NCI-H510A (cell line): ENCODE results near the gene SLC6A1.

ENCODE experiments used
- DNase-seq: peaks from one replicate; lab custom pipeline; 2025; lab: John Stamatoyannopoulos, UW

Gene SLC6A1

DNA sequence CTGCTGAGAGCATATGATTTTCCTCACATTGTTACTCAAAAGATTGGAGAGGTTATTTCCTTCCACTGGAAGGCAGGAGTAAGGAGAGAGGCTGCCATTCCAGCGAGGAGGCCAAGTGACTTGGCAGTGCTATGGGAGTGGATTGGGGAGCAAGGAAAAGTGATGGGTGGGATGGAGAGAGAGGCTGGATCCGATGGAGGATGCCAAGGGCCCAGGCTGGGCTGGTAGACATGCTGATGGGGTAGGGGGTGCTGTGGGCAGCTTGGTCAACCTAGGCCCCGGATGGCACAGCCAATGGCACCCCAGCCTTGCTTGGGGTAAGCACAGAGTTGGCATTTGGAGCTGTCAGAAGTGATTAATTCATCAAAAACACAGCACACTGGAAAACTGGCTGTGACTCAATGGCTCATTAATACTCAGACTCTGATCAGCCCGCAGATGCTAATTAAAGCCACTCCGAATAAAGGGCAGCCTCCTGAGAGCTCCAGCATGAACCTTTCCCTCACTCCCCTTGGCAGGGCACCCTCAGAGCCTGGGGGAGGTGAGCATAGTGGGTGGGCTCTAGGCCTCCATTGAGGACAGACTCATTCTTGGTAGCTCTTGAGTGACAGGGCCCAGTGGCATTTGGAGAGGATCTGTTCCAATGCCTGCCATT lies 22.1 kb upstream of the SLC6A1 start:
- DNase-seq, result no peak

DNA sequence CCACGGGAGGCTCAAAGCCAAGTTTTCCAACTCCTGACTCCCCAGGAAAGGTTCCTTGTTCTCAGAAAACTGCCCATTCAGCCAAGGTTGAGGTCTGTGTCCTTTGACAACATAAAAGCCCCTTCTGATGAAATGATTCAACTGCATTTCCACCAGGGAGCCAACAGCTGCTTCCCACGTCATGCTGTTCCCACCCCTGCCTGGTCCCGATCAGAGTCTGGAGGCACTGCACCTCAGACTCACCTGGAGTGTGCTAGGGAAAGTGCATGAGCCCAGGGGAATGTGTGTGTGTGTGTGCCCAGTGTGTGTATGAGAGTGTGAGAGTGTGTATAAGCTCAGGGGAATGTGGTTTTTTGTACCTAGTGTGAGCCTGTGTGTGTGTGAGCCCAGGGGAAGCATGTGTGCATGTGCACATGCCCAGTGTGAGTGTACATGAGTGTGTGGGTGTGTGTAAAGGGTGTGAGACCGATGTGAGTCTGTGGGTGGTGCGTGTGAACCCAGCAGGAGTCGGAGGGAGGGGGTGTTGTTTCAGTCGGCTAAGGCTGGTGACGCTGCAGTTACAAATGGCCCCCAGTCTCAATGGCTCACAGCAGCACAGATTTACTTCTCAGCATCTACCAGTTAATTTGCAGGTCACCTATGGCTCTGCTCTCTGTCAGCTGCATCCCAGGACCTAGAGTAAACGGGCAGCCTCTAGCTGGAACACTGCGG lies 20.3 kb upstream of the SLC6A1 start:
- no peak for DNase-seq

DNA sequence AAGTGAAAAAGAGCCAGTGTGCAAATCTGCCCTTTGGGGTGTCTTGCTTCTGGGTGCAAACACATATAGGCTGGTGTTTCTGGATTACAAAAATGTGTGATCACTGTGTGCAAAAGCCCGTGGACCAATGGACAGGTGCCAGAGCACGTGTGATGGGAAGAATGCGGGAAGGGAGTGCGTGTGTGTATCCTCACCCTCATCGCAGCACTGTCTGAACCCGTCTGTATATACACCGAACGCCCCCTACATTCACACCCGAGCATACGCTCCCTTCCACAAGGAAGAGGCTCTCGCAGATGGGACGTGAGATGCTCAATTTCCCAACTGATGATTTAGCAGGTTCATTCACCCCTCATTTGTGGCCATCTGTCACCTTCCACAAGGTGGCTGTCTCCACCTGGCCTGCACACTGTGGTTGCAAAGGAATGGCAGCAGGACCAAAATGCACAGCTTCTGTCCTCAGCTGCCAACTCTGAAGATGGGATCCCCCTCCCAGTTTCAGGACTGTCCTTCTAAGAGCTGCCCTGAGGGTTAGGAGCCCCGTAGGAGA lies 19.4 kb upstream of the SLC6A1 start:
- DNase-seq, result no peak

DNA sequence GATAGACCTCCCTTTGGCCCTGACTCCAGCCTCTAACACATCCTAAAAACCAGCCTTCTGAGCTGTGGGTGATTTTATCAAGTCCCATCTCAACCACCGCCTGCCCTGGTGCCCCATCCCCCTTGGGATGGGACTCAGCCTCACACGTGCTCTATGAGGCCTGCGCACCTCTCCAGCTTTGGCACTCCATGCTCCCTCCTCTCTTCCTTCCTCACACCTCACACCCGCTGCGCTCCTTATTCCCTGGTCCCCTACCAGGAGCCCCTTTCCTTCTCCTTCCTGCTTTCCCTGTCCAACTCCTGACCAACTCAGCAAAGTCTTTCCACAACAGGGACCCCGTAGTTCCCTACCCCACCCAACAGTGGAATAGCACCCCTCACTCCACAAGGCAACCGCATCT lies 18.4 kb upstream of the SLC6A1 start:
- no peak for DNase-seq

DNA sequence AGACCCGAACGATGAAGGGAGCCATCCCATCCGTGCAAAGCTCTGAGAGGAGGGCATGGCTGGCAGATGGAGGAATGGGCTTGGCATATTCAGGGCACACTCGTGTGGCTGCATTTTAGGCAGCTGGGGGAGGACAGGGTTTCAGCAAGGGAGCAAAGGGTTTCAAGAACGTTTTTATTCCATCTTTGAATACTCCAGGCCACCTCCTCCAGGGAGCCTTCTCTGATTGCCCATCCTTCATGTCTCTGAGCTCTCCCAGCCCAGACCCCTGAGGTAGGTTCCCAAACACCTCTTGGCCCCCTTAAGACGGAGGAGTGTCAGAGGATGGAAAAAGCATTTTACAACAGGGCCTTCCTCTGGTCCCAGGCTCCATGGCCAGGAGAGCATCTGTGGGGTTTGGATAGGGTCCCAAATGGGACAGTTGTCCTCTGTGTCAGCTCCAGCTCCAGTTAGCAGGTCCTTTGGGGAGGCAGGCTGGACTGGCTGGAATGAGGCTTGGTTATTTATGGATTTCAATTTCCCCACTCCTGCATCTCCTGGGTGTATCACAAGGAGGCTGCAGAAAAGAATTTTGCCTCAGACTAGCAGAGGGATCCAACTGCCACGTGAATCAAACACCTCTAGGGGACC lies 17.7 kb upstream of the SLC6A1 start:
- DNase-seq, result no peak

DNA sequence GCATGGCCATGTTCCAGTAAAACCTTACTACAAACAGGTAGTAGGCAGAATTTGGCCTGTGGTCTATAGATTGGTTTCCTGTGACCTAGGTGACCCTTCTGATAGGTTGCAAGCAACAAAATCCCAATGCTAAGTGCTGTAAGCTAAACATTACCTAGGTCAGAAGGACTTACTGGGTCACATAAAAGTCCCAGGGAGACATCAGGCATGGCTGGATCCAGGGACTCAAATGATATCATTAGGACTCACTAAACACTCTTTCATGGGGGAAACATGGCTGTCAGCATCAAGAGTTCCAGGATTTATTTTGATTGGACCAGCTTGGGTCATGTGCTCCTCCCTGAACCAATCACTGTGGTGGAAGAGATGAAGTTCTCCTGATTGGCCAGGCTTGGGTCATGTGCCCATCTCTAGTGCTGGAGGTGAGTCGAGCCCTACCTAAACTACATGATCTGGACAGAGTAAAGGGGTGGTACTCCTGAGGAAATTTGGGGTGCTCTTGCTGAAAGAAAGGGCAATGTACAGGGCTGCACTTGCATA lies 16.8 kb upstream of the SLC6A1 start:
- DNase-seq, result no peak

DNA sequence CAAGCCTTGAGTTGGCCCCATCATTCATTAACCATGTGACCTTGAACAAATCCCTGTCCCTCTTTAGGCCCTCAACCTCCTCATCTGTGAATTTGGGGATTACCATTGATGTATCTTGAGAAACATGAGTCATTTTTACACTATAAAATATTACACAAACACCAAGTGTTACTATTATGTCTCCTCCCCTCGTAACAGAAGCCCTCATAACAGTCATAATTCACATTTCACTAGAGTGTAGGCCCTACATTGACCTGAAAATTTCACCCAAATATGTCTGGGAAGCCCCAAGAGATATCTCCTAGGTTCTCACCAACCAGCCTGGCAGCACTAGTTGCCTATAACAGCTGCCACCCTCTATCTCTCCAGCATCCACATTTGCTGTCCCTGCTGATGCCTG lies 15.8 kb upstream of the SLC6A1 start:
- DNase-seq, result no peak

DNA sequence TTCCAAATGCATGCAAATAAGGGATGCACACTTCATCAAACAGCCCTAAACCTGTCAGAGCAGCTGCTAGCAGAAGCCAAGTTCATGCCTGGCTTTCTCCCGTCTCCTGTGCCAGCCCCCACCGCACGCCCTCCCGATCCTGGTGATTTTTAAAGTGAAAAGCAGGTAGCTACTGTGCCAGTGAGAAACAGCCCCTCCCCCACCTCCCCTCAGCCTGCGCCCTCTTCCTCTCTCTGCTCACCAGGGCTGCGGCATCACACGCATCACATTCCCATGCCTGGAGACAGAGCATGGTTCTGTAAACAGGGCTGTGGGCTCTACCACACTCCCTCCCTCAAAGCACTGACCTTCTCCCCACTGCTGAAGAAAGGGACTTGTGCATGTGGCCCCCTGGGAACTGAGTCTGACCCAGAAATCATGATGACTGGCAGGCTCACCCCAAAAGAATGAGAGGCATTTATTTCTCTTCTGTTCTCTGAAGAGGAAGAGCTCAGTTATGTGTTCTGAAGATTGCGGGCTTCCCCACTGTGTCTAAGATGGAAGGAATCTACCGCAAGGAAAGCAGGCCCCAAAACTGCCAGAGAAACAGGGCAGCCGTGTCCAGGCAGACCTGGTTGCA lies 14.5 kb upstream of the SLC6A1 start:
- DNase-seq, result no peak

DNA sequence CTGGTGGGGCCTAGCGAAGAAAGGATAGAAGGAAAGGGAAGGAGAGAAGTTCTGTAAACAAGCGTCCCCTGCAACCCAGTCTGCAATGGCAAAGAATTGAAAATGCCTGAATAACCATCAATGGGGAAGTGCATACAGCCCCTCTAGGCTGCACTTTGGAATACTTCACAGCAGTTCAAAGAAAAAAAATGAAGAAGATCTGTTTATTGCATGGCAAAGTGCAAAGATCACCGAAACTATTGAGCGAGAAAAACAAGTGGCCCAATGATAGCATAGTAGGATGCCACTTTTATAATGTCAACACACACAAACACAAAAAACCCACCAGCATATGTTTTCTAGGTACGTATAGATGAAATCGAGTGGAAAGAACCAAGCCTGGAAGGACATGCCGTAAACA lies 13.6 kb upstream of the SLC6A1 start:
- DNase-seq, result no peak

DNA sequence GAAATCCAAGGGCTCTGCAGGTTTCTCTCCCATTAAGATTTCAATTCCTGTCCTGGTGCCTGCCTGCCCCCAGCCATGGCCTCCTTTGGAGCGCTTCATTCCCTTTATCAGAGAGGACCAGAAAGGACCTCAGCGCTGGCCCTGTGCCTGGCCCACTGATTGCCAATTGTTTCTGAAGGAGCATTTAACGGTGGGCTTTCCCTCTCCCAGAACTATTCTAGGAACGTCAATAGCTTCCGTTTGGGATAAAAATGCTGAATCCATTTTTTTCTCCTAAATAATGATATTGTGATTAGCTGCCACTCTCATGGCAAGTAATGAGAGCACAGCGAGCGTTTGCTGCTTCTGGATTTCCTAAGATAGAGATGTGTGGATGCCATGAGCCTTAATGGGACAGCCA lies 12.2 kb upstream of the SLC6A1 start:
- DNase-seq, result no peak

DNA sequence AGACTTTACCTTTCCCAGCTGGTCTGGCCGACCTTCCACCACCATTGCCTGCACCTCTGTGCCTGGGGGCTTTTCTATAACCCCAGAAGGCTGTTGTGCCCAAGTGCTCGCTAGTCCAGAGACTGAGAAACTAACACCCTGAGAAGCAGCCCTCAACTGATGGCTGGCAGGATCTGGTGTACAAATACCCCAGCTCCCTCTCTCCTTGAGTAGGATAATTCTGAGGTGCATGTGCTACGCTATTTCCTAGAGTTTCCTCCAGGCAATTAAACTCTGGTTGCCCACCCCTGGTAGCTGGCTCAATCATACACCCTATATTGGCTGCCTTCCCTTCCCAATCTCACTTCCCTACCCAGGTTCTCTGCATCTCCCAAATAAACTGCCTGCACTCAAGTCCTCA lies 11.5 kb upstream of the SLC6A1 start:
- DNase-seq, result no peak

DNA sequence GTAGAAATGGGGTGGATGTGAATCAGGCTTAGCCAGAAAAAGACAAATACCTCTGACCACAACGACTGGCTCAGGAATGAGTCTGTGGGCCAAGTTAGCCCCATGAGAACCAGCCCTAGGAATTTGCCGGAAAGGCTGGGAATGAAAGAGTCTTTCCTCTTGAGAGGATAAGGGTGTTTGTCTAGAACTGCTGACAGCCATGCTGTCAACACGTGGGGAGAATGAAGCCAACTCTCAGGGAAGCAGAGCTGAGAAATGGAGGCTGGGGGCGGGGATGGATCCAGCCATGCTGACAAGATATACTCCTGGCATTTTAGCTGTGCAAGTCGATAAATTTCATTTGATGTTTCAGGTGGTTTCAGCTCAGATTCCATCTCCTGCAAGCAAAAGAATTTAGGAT lies 10.6 kb upstream of the SLC6A1 start:
- DNase-seq, result no peak

DNA sequence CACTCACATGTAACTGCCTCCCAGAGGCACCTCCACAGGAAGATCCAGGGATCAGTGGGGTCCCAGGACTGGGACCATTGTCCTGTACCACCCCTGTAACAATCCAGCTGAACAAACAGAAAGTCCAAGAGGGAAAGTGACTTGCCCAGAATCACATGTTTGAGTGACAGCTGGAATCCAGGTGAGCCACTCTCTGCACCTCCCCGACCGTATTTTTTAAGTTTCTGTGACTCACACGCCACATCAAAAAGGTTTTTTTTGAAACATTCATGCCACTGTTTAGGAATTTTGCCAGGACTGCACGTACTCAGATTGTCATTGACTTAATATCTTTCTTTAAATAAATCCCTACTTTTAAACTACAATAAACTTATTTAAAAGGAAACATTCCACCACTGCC lies 9.8 kb upstream of the SLC6A1 start:
- no peak for DNase-seq

DNA sequence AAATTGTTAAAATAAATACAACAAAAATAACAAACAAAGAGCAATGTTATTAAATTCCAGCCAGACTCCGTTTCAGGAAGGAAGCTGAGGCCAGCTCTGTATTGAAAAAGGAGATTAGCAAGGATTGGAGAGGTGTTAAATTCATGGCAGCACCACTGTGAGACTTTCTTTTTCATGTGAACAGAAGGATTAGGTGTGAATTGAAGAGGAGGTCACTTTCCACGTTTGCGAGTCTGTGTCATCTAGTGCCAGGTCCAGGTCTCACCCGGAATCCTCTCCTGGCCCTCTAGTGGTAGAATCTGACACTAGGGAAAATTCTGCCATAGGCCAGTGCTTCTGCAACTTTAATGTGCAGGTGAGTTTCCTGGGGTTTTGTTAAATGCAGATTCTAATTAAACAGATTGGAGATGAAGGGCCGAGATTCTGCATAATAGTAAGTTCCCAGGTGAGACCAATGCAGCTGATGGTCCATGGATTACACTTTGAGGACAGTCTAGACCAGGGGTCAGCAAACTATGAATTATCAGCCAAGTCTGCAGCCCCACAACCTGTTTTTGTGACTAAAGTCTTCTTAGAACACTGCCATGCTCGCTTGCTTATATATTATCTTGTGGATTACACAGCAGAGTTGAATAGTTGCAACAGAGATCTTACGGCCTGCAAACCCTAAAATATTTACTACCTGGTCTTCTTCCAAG lies 9.2 kb upstream of the SLC6A1 start:
- DNase-seq, result no peak

DNA sequence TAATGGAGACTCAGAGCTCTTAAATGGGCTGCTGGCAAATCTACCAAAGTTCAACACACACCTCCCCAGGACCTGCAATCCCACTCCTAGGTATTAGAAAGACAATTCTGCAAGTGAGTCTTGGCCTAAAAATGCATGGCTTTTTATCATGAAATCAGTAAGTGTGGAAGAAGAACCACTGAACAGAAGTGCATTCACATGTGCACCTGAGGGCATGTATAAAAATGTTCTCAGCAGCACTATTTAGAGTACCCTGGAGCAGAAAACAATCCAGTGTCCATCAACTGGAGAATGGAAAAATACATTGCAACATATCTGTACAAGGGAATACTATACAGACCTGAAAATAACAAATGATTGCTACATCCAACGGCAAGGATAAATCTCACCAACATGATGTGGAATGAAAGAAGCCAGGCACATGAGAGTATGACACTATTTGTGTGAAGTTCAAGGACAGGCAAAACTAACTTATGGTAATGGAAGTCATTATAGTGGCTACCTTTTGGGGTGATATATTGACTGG lies 8.1 kb upstream of the SLC6A1 start:
- no peak for DNase-seq

DNA sequence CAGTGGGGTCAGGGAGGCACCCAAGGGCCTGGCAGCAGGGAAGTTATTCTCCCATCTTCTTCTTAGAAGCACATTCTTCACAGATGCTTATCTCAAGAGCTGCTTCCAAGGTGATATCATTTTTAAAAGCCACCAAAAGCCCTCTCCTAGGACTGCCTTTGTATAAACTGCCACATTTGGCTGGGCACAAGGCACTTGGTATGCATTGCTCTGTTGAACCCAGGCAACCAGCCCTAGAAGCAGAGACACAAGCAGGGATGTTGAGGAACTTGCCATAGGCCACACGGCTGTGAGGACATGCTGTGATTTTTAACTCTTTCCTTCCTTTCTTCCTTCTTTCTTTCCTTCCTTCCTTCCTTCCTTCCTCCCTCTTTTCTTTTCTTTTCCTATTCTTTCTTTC lies 7.4 kb upstream of the SLC6A1 start:
- DNase-seq, result no peak

DNA sequence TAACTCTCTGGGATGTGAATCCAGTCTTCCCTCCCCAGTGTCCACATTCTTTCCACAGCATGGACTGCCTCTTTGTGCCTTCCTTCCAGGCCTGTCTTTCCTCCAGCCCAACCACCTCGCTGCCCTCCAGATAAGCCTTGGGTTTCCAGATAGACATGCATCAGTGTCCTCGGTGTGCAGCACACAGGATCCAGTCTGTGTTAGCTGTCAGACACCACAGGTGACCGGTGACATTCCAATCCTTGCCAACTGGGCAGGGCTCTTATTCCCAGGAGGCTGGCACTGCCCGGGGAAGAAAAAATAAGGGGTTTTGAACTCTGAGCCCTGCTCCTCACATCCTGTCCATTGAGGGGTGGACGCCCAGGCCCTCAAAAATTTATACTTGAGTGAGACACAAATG lies 6.0 kb upstream of the SLC6A1 start:
- DNase-seq, result no peak

DNA sequence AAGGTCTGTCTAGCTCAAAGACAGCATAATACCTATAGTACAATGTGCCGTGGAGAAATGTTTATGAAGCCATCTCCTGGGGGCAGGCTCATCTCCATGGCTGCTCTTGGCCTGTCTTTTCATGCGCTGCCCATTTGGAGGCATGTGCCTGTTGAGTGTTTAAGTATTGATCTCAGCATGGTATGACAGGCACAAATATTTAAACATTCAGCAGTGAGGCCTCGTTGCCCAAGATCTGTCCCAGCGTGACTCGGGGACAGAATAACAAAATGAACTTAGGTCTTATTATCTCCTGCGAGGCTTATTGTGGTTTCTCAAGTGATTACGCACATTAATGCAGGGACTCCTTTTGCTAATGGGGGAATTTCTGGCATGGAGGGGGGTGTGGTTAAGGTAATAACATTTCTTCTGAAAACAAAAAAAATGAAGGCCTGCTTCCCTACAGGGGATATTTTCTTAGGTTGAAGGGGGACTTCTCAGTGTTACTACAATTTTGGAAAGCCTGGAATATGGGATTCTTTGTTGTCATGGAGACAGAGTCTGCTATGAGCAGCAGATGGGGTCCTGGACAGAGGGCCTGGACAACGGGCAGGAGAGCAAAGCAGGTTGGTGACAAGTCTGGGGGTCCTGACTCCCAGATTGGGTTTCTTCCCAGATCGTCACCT lies 4.4 kb upstream of the SLC6A1 start:
- DNase-seq, result no peak

DNA sequence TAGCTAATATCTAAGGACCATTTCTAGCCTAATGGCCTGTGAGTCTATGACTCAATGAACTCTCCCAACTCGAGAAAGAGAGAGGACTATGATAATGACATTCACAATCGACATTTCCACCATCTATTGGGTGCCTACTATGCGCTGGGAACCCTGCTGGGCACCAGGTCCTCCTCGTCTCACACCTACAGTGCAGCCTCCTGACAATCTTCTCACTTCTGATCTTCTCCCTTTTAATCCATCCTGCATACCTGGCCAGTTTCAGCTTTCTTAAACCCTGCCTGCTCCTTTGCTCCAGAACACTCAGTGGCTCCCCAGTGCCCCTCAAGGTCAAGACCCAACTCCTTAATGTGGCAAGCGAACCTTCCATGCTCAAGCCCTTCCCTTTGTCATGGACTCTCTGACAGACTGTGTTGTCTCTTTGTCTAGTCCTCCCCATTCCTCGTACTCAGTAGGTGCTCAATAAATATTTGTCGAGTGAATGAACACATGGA lies 3.5 kb upstream of the SLC6A1 start:
- no peak for DNase-seq

DNA sequence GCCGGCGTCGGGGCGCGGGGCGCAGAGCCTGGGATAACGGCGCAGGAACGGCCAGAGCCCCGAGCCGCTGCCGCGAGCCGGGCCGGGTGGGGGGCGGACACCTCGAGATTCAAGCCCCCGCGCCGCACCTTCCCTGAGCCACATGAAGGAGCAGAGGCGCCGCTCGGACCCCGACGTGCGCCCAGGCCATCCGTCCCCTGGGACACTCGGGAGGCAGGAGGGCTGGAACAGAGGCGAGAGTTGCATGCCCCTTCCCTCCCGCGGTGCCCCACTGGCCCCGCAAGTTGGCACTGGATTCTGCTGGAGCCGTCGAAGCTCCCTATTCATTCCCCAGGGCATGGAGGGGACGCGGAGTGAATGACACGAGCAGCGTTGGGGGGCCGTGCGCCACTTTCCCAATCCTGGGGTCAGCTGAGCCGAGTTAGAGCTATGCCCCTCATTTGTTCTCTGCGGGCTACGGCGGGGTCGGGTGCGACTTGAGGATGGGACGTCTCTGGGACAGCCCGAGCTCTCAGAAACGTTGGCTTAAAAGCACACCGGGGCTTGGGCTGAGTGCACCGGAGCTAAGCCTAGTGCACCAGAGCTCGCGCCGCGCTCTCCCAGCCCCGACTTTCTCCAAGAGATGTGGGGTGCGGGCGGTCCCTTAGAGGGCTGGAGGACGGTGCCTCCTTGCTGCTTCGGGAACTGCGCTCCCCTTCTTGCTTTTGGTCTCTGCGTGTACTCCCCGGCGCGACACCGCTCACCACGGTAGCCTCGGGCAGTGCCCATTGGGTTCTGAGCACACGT lies 588 bp downstream of the SLC6A1 start:
- no peak for DNase-seq
